ENCODE measurements around the gene ASRGL1.
"Not testable (repeated sequence)": the region's sequence is repeated elsewhere in the genome, so short reads cannot be mapped to it uniquely, and the experiment has no call there.

DNA sequence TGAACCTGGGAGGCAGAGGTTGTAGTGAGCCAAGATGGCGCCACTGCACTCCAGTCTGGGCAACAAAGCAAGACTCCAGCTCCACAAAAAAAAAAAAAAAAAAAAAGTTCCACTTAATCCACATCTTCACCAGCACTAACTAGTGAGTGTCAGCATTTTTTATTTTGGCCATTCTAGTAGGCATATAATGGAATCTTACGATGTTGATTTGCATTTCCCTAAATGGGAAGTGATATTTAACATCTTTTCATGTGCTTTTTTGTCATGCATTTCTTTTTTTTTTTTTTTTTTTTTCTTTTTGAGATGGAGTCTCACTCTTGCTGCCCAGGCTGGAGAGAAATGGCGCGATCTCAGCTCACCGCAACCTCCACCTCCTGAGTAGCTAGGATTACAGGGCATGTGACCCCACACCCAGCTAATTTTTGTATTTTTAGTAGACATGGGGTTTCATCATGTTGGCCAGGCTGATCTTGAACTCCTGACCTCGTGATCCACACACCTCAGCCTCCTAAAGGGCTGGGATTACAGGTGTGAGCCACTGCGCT, 6.5 kb downstream of the ASRGL1 start:
- TF ChIP-seq EZH2 (IDR thresholded peaks at IDR 0.05; ENCODE audit: low read length, unreplicated experiment): not testable (repeated sequence)
- TF ChIP-seq, protein P1, sequence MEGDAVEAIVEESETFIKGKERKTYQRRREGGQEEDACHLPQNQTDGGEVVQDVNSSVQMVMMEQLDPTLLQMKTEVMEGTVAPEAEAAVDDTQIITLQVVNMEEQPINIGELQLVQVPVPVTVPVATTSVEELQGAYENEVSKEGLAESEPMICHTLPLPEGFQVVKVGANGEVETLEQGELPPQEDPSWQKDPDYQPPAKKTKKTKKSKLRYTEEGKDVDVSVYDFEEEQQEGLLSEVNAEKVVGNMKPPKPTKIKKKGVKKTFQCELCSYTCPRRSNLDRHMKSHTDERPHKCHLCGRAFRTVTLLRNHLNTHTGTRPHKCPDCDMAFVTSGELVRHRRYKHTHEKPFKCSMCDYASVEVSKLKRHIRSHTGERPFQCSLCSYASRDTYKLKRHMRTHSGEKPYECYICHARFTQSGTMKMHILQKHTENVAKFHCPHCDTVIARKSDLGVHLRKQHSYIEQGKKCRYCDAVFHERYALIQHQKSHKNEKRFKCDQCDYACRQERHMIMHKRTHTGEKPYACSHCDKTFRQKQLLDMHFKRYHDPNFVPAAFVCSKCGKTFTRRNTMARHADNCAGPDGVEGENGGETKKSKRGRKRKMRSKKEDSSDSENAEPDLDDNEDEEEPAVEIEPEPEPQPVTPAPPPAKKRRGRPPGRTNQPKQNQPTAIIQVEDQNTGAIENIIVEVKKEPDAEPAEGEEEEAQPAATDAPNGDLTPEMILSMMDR (conservative IDR thresholded peaks at IDR 0.05; ENCODE audit: low read depth, low read length): not testable (repeated sequence)

Measured in PC-3 (cell line).